HG03103 (cell line): ENCODE results near the gene VMAC.
"Not testable (repeated sequence)": the region's sequence is repeated elsewhere in the genome, so short reads cannot be mapped to it uniquely, and the experiment has no call there.

Source experiments
- ATAC-seq: cut with Tn5 transposase; IDR thresholded peaks from one replicate; pipeline ENCODE4 v1.9.1; 2021; ENCODE audit warnings: low read depth; ENCODE audit not compliant: unreplicated experiment

The VMAC gene

DNA sequence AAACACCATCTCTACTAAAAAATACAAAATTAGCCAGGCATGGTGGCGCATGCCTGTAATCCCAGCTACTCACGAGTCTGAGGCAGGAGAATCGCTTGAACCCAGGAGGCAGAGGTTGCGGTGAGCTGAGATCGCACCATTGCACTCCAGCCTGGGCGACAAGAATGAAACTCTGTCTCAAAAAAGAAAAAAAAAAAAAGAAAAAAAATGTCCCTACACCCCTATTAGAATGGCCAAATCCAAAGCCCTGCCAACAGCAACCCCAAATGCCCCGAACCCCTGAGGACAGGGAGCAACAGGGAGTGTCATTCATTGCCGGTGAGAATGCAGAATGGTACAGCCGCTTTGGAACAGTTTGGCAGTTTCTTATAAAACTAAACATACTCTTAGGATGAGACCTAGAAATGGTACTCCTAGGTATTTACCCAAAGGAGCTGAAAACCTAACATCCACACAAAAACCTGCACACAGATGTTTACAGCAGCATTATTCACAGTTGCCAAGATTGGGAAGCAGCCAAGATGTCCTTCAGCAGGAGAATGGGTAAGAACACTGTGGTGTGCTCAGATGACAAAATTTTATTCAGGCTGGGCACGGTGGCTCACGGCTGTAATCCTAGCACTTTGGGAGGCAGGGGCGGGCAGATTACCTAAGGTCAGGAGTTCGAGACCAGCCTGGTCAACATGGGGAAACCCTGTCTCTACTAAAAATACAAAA lies 21.4 kb upstream of the VMAC start:
- ATAC-seq = not testable (repeated sequence)

- ATAC-seq = not testable (repeated sequence)
Measured at GRCh38 chr19:5884065-5884811, 20.4 kb upstream of the VMAC start.

- ATAC-seq = no peak
Measured at GRCh38 chr19:5889288-5889971, 15.2 kb upstream of the VMAC start.

- no peak for ATAC-seq
Measured at GRCh38 chr19:5890099-5890498, 14.6 kb upstream of the VMAC start.

DNA sequence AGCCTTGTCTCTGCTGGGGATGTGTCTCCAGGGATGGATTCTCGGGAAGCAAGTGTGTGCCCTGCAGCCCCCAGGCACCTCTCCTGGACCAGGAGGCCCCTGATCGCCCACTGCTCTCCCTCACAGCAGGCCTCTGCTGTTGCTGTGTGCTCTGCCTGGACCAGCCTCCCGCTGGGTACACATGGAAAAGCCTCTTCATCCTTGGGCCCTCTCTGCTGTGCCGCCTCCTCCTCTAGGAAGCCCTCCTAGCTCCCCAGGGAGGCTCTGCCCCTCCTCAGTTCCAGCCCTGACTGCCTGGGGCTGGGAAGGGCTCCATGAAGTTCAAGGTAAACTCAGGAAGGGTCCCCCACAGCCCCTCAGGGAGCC lies 13.1 kb upstream of the VMAC start:
- ATAC-seq = no peak

DNA sequence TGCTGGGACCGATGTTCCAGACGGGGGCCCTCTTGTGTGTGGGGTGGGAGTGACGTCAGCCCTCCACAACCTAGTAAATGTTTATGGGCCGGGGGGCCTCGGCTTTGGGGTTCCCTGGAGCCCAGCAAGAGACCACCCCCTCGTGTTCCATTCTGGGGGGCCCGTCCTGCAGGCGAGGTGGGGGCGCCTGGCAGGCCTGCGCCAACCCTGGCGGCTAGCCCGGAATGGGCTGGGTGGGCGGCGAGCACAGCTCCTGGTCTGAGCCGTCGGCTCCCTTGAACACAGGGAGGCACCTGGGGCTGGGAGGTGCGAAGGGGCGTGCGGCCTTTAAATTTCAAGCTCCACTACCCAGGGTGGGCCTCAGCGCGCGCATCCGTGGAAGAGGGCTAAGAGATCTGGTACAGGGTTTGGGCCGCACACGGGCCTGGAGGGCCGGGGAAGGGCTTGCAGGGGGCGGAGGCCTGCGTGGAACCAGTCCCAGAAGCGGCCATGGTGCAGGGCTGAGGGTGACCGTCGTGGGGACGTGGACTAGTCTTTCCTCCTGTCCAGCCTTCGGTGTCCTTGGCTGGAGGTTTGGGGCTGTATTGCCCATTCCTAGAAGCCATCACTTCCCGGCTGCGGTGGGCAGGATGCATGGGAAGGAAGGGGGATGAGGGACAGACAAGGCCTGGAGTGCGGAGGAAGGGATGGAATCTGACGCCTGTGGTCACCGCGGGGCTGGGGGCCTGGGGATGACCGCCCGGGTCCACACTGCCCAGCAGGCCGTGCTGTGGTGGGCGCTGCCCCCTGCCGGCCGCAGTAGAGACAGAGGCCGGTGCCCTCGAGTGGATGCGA lies 12.5 kb upstream of the VMAC start:
- no peak for ATAC-seq

DNA sequence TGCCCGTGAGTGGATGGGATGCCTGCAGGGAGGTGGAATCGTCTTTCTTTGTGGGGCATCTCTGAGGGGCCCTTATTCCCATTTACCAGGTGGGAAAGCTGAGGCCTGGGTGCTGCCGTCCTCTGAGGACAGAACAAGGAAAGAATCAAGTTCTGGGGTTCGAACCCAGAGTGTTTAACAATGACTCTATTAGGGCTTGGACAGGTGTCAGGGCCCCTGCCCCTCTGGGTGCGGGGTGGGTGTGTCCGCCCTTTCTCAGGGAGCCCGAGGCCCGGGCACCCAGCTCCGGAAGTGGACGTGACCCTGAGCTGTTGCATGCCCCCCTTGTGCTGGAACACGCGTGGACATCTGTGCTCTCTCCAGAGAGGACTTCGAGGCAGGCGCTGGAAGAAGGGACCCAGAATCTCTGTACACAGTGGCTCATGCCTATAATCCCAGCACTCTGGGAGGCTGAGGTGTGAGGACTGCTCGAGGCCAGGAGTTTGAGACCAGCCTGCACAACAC lies 11.8 kb upstream of the VMAC start:
- ATAC-seq = no peak

- ATAC-seq = no peak
Measured at GRCh38 chr19:5893296-5893903, 11.3 kb upstream of the VMAC start.

DNA sequence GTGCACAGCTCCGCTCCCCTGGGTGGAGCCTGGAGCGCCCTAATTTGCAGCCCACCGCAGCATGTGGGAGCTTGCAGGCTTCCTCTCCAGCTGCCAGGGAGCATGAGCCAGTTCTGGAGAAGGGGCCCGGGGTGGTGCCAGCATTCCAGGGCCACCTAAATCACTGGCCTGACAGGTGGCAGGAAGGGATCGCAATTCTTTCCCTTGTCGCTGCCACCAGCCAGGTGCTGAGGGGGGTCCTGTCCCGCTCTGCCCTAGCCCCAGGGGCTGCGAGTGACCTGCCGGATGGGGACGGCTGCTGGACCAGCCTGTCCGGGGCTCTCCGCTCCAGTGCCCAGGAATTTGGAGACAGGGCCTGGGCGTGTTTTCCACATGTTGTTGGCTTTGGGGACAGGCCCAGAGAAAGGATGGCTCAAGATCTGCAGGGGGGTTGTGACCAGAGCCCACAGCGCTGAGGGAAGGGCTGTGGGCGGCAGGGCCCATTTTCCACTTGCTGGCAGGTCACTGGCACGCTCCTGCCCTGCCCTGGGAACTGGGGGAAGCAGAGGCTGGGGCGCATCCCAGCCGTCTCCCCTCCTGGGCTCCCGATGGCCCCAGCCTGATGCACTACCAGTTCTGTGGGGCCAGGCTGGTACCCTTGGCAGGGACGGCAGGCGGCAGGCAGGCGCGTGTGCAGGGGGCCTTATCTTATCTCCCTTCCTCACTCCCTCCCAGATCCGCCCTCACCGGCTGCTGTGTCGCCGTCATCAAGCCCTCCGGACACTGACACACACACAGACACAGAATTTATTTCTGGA lies 10.6 kb upstream of the VMAC start:
- ATAC-seq = no peak

GRCh38 chr19:5894704-5895349 lies 9.8 kb upstream of the VMAC start:
- no peak for ATAC-seq

GRCh38 chr19:5895409-5895808 lies 9.3 kb upstream of the VMAC start:
- no peak for ATAC-seq

DNA sequence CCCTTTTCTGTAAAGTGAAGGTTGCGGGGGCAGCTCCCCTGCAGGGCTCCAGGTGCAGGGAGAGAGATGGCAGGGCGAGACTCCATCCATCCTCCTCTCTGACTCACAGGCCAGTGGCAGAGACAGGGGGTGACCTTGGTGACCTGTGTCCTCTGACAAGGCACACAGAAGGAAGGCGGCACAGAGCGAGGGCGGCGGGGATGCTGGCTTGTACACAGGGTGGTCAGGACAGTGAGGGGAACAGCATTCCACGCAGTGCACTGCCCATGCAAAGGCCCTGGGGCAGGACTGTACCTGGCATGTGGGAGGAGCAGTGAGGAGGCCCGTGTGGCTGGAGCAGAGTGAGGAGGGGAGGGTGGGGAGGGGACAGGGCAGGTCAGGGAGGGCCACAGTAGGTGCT lies 8.8 kb upstream of the VMAC start:
- ATAC-seq = no peak

- no peak for ATAC-seq
Measured at GRCh38 chr19:5896365-5897076, 8.2 kb upstream of the VMAC start.

DNA sequence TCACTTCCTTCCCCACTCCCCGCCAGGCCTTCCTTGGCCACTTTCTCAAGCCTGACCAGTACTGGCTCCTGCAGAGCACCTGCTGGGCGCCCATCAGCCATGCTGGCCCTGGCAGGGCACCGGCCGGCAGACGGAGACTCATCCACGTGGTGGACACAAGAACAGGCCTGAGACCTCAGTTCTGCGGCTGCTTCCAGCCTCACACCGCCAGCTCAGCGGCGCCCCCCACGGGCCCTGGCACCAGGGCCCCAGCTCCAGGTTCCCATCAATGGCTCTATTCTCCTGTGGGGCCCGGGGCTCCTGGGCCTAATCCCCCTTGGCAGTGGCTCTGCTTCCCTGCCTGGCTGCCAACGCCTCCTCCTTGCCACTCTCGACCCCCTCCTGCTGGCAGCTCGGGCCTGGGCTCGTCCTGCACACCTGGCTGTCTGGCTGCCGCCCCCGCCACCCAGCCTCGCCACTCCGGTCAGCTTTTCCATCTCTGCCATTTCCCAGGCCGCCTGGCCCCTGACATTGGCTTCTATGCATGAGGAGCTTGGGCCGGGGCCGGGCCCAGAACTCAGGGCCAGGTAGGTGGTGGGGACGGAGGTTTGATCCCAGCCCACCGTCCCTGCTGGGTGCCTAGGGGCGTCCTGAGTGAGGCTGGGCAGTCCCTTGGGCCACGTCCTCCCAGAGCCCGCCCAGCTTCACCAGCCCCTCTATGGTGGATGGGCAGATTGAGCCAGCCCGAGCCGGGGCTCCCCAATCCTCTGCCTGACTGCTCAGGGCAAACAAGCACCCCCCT lies 7.3 kb upstream of the VMAC start:
- ATAC-seq = no peak

DNA sequence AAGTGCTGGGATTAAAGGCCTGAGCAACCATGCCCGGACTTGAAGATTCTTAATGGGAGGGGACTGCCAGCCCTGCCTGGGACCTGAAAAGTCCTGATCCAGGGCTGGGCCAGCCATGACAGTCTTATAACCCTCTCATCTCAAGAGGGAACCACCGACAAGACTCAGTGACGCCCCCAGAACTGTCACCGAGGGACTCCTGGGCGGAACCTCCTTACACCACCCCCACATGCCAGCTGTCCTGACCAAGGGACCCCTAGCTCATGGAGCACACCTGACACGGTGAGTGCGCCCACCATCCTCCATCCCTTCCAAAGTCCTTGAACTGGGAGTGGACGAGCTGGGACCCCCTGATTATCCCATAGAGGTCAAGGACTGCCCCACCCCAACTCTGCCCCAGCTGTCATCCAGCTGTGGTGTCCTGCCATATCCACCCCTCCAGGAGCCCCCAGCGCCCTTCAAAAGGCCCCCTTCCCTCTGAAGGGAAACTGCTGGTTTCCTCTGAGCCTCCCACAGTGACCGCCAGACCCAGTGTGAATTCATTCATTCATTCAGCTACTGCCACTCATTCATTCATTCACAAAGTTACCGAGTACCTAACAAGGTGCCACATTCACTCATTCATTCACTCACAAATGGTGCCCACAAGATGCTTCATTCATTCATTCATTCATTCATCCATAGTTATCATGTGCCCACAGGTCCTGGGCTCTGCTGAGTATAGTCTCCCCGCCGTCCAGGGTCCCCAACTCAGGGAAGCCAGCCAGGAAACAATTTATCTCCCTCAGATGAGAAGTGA lies 4.7 kb upstream of the VMAC start:
- no peak for ATAC-seq

GRCh38 chr19:5900976-5901375 lies 3.7 kb upstream of the VMAC start:
- no peak for ATAC-seq
